HS-5 (cell line): ENCODE measurements around the gene CDH2.
A peak's percentile ranks its signal among the peaks of the same experiment; 100 is the strongest.

ENCODE experiments used
- DNase-seq: peaks from one replicate; pipeline ENCODE4 v3.0.0-alpha.2; 2012; ENCODE audit warnings: low read depth

The CDH2 gene

GRCh38 chr18:28127763-28128658, 48.9 kb downstream of the CDH2 start:
- no peak for DNase-seq

GRCh38 chr18:28127228-28127627, 49.7 kb downstream of the CDH2 start:
- DNase-seq: no peak

- DNase-seq: no peak
Observed at GRCh38 chr18:28126768-28127167, 50.2 kb downstream of the CDH2 start.

- no peak for DNase-seq
Observed at GRCh38 chr18:28125051-28125450, 51.9 kb downstream of the CDH2 start.

GRCh38 chr18:28124131-28125029, 52.5 kb downstream of the CDH2 start:
- DNase-seq: no peak

- DNase-seq: no peak
Observed at GRCh38 chr18:28123401-28124030, 53.4 kb downstream of the CDH2 start.

- no peak for DNase-seq
Observed at GRCh38 chr18:28120828-28121515, 56.0 kb downstream of the CDH2 start.

- DNase-seq: no peak
Observed at GRCh38 chr18:28116461-28116860, 60.5 kb downstream of the CDH2 start.

GRCh38 chr18:28115149-28115550, 61.8 kb downstream of the CDH2 start:
- peak; percentile 86 for DNase-seq

- DNase-seq: no peak
Observed at GRCh38 chr18:28114472-28114871, 62.5 kb downstream of the CDH2 start.

GRCh38 chr18:28113271-28114029, 63.5 kb downstream of the CDH2 start:
- DNase-seq: no peak

GRCh38 chr18:28112056-28112470, 64.9 kb downstream of the CDH2 start:
- no peak for DNase-seq

GRCh38 chr18:28110924-28111323, 66.0 kb downstream of the CDH2 start:
- no peak for DNase-seq

- no peak for DNase-seq
Observed at GRCh38 chr18:28109781-28110560, 67.0 kb downstream of the CDH2 start.

GRCh38 chr18:28108814-28109213, 68.1 kb downstream of the CDH2 start:
- DNase-seq: no peak

- no peak for DNase-seq
Observed at GRCh38 chr18:28108254-28108653, 68.7 kb downstream of the CDH2 start.

- DNase-seq: no peak
Observed at GRCh38 chr18:28099237-28099636, 77.7 kb downstream of the CDH2 start.

GRCh38 chr18:28095631-28096030, 81.3 kb downstream of the CDH2 start:
- no peak for DNase-seq

GRCh38 chr18:28095041-28095440, 81.9 kb downstream of the CDH2 start:
- DNase-seq: no peak

- no peak for DNase-seq
Observed at GRCh38 chr18:28091197-28091596, 85.7 kb downstream of the CDH2 start.
